Cardiac fibroblast (primary cell): ENCODE measurements around the gene SDK1.

Source experiments
- DNase-seq, 2 donors: peaks; one replicate each; pipeline versions ENCODE4 v3.0.0 to v3.0.0-alpha.2; 2010; ENCODE audit warnings: low read depth in 2 of 2
- H3K4me3 ChIP-seq, 2 donors: replicated peaks in 1 of 2; 1 replicate in 1 of 2; 2 replicates in 1 of 2; pipeline ENCODE4 v1.5.1; 2011; ENCODE audit warnings: low read depth in 2 of 2, low read length in 2 of 2, mild to moderate bottlenecking in 2 of 2, moderate library complexity in 1 of 2
- CTCF ChIP-seq: IDR thresholded peaks from one replicate; pipeline ENCODE4 v1.5.1; 2011; ENCODE audit warnings: low read depth, mild to moderate bottlenecking, low read length, inconsistent platforms

Gene SDK1

GRCh38 chr7:3956949-3957348 lies 655.9 kb downstream of the SDK1 start:
- DNase-seq: no peak
- TF ChIP-seq CTCF: no peak
- H3K4me3 ChIP-seq: no peak overlapping the region

GRCh38 chr7:3957472-3958108 lies 656.5 kb downstream of the SDK1 start:
- no peak overlapping the region for H3K4me3 ChIP-seq

GRCh38 chr7:3958109-3958483 lies 657.0 kb downstream of the SDK1 start:
- DNase-seq: no peak
- no peak for TF ChIP-seq CTCF
- H3K4me3 ChIP-seq: no peak overlapping the region

More at GRCh38 chr7:3957472-3958108, 656.5 kb downstream of the SDK1 start:
- no peak for TF ChIP-seq CTCF
- DNase-seq: no peak

GRCh38 chr7:3959364-3959763 lies 658.3 kb downstream of the SDK1 start:
- no peak for TF ChIP-seq CTCF
- DNase-seq: no peak
- no peak overlapping the region for H3K4me3 ChIP-seq

GRCh38 chr7:3960050-3960763 lies 659.2 kb downstream of the SDK1 start:
- no peak overlapping the region for H3K4me3 ChIP-seq
- no peak for DNase-seq
- no peak for TF ChIP-seq CTCF

- DNase-seq: no peak
Observed at GRCh38 chr7:3960942-3961341, 659.9 kb downstream of the SDK1 start.

More at GRCh38 chr7:3960942-3961341, 659.9 kb downstream of the SDK1 start:
- H3K4me3 ChIP-seq: no peak overlapping the region
- TF ChIP-seq CTCF: no peak
